ENCODE data around the gene PBX3.

- TF ChIP-seq ZBTB33 (IDR thresholded peaks at IDR 0.05) = no peak
- no peak for TF ChIP-seq CTCF (IDR thresholded peaks at IDR 0.05; ENCODE audit: low read depth, low read length, missing input control)
- no peak for TF ChIP-seq REST (IDR thresholded peaks at IDR 0.05)
- no peak for TF ChIP-seq MAX (IDR thresholded peaks at IDR 0.05)
- no peak for TF ChIP-seq HNF4G (IDR thresholded peaks at IDR 0.05)
- TF ChIP-seq TAF1 (conservative IDR thresholded peaks at IDR 0.05) = no peak
- TF ChIP-seq RXRA (IDR thresholded peaks at IDR 0.05) = no peak
- no peak for TF ChIP-seq ATF3 (IDR thresholded peaks at IDR 0.05)
These were observed 177.2 kb downstream of the PBX3 start for GRCh38 chr9:125924351-125924750.
